Endothelial cell (in vitro differentiated cells): Measurements from ENCODE around the gene CSGALNACT2. TPM values are rescaled to one million over a fixed set of nuclear protein-coding genes. Genes with fewer than 3 reads are reported as not detected.

Source experiments
- DNase-seq: peaks from one replicate; pipeline ENCODE4 v3.0.0; 2021; ENCODE audit warnings: low spot score
- H3K27ac Mint-ChIP-seq: one replicate; pipeline ENCODE4 v1.8.0; 2021; ENCODE audit warnings: mixed read lengths, inconsistent platforms; ENCODE audit not compliant: unreplicated experiment
- H3K27me3 Mint-ChIP-seq: one replicate; pipeline ENCODE4 v1.8.0; 2021; ENCODE audit warnings: mild to moderate bottlenecking, moderate library complexity, mixed read lengths, inconsistent platforms; ENCODE audit not compliant: unreplicated experiment
- H3K36me3 Mint-ChIP-seq: one replicate; pipeline ENCODE4 v1.8.0; 2021; ENCODE audit warnings: mild to moderate bottlenecking, low read depth, mixed read lengths, inconsistent platforms; ENCODE audit not compliant: unreplicated experiment
- H3K4me1 Mint-ChIP-seq: one replicate; pipeline ENCODE4 v1.8.0; 2021; ENCODE audit warnings: mild to moderate bottlenecking, mixed read lengths, inconsistent platforms; ENCODE audit not compliant: unreplicated experiment
- H3K4me3 Mint-ChIP-seq: one replicate; pipeline ENCODE4 v1.8.0; 2021; ENCODE audit warnings: mild to moderate bottlenecking, mixed read lengths, inconsistent platforms; ENCODE audit not compliant: unreplicated experiment
- H3K9me3 Mint-ChIP-seq: one replicate; pipeline ENCODE4 v1.8.0; 2021; ENCODE audit warnings: mixed read lengths, inconsistent platforms; ENCODE audit not compliant: unreplicated experiment
- CTCF ChIP-seq: fragments of 200-600 bp; sonication (generic); IDR thresholded peaks from one replicate; pipeline ENCODE4 v1.5.0; 2021; ENCODE audit warnings: antibody characterized with exemption; ENCODE audit not compliant: unreplicated experiment
- total RNA-seq: library from RNA; stranded (reverse); fragmentation: NEBNext Ultra II Directional; extraction: Animal tissue kit (Norgen Biotek cat#: 25700); gene quantifications from one replicate; pipeline ENCODE4 v1.2.1, GENCODE V29; 2021; ENCODE audit not compliant: unreplicated experiment

Gene CSGALNACT2
- total RNA-seq, 1 donor from 2014 or later, result 3.8 TPM

DNA sequence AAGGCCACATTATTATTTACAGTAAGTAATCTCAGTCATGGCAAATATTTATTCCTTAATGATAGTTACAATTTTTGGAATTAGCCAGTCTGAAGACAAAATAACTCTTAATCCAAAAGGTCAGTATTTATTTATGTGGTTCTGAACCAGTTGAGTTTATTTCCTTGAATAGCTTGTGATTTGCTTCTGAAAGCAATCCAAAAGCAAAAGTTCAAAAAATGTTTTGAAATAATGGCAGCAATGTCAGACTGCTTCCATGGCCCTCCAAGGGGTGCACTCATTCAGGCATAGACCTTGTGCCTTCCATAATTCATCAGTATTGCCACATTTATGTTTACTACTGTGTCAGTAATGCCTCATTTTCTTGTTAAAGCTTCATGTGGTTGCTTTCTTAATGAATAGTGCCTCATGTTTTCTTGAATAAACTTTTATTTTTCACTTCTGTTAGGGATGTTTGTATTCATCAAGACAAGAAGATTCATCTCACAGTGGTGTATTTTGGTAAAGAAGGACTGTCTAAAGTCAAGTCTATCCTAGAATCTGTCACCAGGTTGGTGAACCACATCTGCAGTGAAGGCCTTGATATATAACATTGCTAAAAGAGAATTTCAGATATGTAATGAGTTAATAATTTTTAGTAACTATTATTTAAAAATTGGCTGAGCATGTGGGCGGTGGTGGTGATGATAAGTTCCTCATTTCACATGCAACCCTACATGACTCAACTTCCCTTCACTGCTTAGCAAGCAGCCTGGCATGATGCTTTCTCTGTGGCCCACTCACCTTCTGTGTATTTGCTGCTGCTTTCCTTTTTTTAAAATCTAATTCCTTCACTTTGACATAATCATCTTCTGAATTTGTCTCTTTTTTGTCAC, 22.0 kb downstream of the CSGALNACT2 start:
- H3K4me3 Mint-ChIP-seq, result no peak overlapping the region
- H3K9me3 Mint-ChIP-seq, result no peaks in the 10 kb centered on the region
- H3K27me3 Mint-ChIP-seq, result peaks cover 2% of the 10 kb centered on the region
- H3K4me1 Mint-ChIP-seq, result no peaks in the 10 kb centered on the region
- no peak for TF ChIP-seq CTCF
- no peak for DNase-seq
- no peak overlapping the region for H3K27ac Mint-ChIP-seq
- no peaks in the 10 kb centered on the region for H3K36me3 Mint-ChIP-seq

DNA sequence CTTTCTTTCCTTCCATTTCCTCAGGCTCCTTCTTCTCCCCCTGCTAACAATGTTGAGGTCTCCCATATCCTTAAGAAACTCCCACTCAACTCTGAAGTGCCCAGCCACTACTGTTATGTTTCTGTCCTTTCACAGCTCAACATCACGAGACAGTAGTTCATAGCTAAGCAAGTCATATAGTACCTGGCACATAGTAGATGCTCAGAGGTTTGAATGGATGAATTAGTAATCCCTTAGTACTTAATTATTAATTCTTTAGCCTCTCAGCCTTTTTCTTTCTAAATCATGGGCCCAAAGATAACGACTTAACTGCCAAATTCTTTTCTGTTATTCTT, 22.6 kb downstream of the CSGALNACT2 start:
- Mint-ChIP-seq H3K9me3 (no peaks in the 10 kb centered on the region), H3K4me1 (no peaks in the 10 kb centered on the region), H3K27ac (no peak overlapping the region), H3K4me3 (no peak overlapping the region), H3K27me3 (peaks cover 2% of the 10 kb centered on the region), H3K36me3 (no peaks in the 10 kb centered on the region)
- TF ChIP-seq CTCF, result no peak
- DNase-seq, result no peak

- no peak for DNase-seq
These were observed 24.4 kb downstream of the CSGALNACT2 start for GRCh38 chr10:43162604-43163003.

DNA sequence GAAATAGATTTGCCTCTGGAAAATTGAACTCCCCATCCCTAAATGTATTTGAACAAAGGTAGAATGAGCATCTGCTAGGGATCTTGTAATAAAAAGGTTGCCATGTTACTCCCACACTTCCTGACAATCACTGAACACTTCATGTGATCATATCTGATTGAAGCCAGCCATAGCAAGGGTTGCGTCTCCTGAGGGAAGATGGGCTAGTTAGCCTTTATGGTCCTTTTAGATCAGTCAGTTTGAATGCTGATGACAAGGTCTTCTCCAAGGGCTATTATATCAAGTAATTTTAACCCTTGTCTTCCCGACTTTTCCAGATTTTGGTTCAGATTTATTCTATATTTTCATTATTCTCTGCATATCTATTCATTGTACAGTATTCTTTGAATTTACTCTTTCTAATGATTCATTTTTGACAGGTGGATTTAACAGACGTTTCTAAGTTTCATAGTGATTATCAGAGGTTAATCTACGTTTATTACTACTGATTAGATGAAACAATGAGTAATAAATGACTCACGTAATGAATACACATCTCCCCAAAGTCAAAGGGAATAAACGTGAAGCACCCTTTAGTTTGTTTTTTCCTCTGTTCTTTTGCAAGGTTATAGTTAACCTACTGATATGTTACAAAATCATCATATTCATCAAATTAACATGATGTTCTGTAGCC, 28.1 kb downstream of the CSGALNACT2 start:
- Mint-ChIP-seq H3K27ac (no peak overlapping the region), H3K4me1 (no peaks in the 10 kb centered on the region), H3K27me3 (peaks cover 2% of the 10 kb centered on the region), H3K36me3 (no peaks in the 10 kb centered on the region), H3K9me3 (no peaks in the 10 kb centered on the region), H3K4me3 (no peak overlapping the region)
- DNase-seq, result no peak
- no peak for TF ChIP-seq CTCF

More at GRCh38 chr10:43162604-43163003, 24.4 kb downstream of the CSGALNACT2 start:
- no peak for TF ChIP-seq CTCF
- Mint-ChIP-seq H3K9me3 (no peaks in the 10 kb centered on the region), H3K4me1 (no peaks in the 10 kb centered on the region), H3K27me3 (peaks cover 2% of the 10 kb centered on the region), H3K4me3 (no peak overlapping the region), H3K36me3 (no peaks in the 10 kb centered on the region), H3K27ac (no peak overlapping the region)
